Fibroblast of lung (primary cell): ENCODE measurements around the gene LRIF1.

Source experiments
- EZH2 ChIP-seq: IDR thresholded peaks from 2 replicates; pipeline ENCODE4 v1.5.1; 2012; ENCODE audit warnings: low read length, control low read depth, mild to moderate bottlenecking; ENCODE audit errors: missing control alignments
- TF ChIP-seq, protein P1 (sequence below), 2 donors: IDR thresholded peaks in 1 of 2; conservative IDR thresholded peaks in 1 of 2; 1 replicate in 1 of 2; 2 replicates in 1 of 2; pipeline ENCODE4 v1.5.1; 2011 to 2012; ENCODE audit warnings: low read length in 2 of 2, control low read depth in 1 of 2, inconsistent platforms in 1 of 2, low read depth in 1 of 2, mild to moderate bottlenecking in 1 of 2

DNA sequence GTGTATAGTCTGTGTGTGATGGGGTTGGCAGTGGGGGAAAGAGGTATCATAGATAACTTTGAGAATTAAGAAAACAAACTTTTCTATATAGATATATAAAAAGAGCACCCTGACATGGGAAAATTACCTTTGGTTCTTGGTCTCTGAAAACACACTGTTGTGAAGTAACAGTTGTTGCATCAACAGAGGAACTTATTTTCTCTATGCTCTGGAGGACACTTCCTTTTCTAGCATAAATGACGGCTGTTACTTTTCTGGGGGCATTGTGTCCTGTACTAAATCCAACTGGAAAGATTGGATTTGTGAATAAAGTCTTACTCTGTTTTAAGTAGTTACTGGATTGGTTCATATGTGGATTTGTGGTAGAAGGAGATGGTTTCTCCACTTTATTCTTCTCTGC, 12.6 kb downstream of the LRIF1 start:
- TF ChIP-seq, protein P1, sequence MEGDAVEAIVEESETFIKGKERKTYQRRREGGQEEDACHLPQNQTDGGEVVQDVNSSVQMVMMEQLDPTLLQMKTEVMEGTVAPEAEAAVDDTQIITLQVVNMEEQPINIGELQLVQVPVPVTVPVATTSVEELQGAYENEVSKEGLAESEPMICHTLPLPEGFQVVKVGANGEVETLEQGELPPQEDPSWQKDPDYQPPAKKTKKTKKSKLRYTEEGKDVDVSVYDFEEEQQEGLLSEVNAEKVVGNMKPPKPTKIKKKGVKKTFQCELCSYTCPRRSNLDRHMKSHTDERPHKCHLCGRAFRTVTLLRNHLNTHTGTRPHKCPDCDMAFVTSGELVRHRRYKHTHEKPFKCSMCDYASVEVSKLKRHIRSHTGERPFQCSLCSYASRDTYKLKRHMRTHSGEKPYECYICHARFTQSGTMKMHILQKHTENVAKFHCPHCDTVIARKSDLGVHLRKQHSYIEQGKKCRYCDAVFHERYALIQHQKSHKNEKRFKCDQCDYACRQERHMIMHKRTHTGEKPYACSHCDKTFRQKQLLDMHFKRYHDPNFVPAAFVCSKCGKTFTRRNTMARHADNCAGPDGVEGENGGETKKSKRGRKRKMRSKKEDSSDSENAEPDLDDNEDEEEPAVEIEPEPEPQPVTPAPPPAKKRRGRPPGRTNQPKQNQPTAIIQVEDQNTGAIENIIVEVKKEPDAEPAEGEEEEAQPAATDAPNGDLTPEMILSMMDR (conservative IDR thresholded peaks at IDR 0.05 in 1 of 2, IDR thresholded peaks at IDR 0.05 in 1 of 2; ENCODE audit: low read depth in 1 of 2, low read length in 2 of 2), result no peak
- no peak for TF ChIP-seq EZH2
